Fibroblast of lung (primary cell): ENCODE results near the gene NDUFB3.

ENCODE experiments used
- CTCF ChIP-seq, 2 donors: IDR thresholded peaks in 1 of 2; conservative IDR thresholded peaks in 1 of 2; 1 replicate in 1 of 2; 2 replicates in 1 of 2; pipeline ENCODE4 v1.5.1; 2011 to 2012; ENCODE audit warnings: low read length in 2 of 2, control low read depth in 1 of 2, inconsistent platforms in 1 of 2, low read depth in 1 of 2, mild to moderate bottlenecking in 1 of 2
- EZH2 ChIP-seq: IDR thresholded peaks from 2 replicates; pipeline ENCODE4 v1.5.1; 2012; ENCODE audit warnings: low read length, control low read depth, mild to moderate bottlenecking; ENCODE audit errors: missing control alignments

- TF ChIP-seq EZH2 (no peak), CTCF (conservative IDR thresholded peaks at IDR 0.05 in 1 of 2, IDR thresholded peaks at IDR 0.05 in 1 of 2; ENCODE audit: low read depth in 1 of 2, low read length in 2 of 2) (no peak)
Observed at GRCh38 chr2:201084863-201085262, 13.1 kb downstream of the NDUFB3 start.
